GM19455 (cell line): ENCODE data around the gene SLC47A1.
"Not testable (repeated sequence)": the region's sequence is repeated elsewhere in the genome, so short reads cannot be mapped to it uniquely, and the experiment has no call there.

ENCODE experiments used
- ATAC-seq: cut with Tn5 transposase; IDR thresholded peaks from one replicate; pipeline ENCODE4 v1.9.1; 2021; ENCODE audit not compliant: unreplicated experiment

The SLC47A1 gene

GRCh38 chr17:19519388-19520291, 14.0 kb upstream of the SLC47A1 start:
- not testable (repeated sequence) for ATAC-seq

- ATAC-seq: no peak
Measured at GRCh38 chr17:19520641-19521040, 13.0 kb upstream of the SLC47A1 start.

DNA sequence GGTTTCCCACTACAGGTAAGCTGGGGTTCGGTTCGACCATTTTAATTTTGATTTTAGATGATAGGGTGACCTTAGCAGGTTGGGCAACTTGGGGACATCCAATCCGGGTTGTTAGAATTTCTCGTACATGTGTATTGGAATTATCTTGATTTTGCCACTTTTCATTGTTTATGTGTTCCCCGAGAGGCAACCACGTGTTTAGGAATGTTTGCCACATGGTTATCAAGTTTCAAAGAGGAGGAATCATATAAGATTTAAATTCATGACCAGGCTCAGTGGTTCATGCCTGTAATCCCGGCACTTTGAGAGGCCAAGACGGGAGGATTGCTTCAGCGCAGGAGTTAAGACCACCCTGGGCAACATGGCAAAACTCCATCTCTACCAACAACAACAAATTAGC, 10.0 kb upstream of the SLC47A1 start:
- ATAC-seq: no peak

GRCh38 chr17:19526950-19527349, 6.7 kb upstream of the SLC47A1 start:
- not testable (repeated sequence) for ATAC-seq

DNA sequence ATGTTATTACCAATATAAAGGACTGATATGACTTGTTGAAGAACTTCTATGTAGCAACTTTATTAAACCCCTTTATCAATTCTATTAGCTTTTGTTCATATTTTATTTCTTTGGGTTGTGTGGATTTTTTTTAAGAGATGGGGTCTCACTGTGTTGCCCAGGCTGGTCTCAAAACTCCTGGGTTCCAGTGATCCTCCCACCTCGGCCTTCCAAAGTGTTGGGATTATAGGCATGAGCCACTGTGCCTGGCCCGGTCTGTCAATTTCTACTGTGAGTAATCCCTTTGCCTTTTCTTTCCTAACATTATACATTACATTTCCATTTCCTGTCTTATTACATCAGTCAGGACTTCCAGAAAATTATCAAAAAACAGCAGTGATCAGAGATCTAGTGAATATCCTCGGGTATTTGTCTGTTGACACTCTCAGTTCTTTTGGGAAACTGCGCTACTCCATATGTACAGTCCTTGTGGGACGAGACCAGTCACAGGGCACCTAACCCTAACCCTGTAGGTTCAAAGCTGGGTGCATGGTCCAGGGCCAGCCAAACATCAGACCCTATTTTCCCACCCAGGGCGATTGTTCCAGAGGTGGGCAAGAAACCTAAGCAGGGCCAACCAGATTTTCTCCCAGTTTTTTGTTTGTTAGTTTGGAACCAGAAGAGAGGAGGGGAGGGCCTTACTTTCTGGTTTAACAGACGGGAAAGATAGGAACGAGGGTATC, 1.7 kb upstream of the SLC47A1 start:
- no peak for ATAC-seq

DNA sequence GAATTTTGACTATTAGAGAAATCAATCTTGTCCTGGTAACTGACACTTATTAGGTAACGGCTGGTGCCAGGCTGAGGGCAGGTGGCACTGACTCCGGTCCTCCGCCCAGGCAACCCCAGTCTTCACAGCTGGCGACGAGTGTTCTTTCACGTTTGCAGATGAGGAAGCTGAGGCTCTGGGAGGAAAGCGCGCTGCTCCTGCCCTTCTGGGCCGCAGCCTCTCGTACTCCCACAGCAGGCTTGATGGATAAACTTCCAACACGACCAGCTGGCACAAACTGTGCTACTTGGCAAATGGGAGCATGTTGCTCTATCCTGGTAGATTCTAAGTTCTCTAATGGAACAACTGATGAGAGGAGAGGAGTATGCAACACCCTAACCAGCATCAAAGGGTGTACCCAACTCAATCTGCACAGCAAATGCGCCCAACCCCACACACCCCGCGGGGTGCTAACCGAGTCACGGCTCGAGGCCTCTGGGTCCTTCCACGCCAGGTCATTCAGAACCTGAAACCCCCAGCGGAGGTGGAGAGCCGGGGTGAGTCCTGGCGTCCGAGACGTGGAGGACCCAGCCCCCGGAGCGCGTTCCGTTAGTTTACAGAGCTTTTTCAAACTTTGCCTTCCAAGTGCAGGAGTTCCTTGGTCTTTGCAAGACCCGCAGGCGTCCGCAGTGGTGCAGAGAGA, 477 bp upstream of the SLC47A1 start:
- ATAC-seq: no peak

DNA sequence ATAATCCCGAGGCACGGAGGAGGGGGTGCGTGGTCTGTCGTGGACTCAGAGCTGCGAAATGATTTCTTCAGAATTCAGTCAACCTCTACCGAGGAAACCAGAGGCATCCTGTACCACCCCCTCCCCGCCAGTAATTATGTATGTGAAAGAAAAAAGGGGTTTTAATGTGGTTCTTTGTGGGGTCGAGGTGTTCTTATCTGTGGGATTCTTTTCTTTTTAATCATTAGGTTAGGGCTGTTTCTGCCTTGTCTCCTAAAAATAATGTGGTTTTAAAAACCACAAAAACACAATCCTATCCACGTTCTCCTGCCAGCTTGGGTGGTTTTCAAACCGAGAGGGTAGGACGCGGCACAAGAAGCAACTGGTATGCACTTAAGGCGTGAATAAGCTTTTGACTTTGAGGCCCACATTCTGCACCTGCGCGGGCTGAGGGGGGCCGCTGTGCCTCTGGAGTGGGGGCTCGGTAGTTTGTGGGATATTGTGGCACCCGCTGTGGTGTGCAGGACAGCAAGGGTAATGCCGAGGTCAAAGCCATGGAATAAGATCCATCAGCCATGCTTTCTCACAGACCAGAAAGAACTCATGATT, 1.0 kb downstream of the SLC47A1 start:
- ATAC-seq: no peak

- no peak for ATAC-seq
Measured at GRCh38 chr17:19537111-19537510, 3.5 kb downstream of the SLC47A1 start.

DNA sequence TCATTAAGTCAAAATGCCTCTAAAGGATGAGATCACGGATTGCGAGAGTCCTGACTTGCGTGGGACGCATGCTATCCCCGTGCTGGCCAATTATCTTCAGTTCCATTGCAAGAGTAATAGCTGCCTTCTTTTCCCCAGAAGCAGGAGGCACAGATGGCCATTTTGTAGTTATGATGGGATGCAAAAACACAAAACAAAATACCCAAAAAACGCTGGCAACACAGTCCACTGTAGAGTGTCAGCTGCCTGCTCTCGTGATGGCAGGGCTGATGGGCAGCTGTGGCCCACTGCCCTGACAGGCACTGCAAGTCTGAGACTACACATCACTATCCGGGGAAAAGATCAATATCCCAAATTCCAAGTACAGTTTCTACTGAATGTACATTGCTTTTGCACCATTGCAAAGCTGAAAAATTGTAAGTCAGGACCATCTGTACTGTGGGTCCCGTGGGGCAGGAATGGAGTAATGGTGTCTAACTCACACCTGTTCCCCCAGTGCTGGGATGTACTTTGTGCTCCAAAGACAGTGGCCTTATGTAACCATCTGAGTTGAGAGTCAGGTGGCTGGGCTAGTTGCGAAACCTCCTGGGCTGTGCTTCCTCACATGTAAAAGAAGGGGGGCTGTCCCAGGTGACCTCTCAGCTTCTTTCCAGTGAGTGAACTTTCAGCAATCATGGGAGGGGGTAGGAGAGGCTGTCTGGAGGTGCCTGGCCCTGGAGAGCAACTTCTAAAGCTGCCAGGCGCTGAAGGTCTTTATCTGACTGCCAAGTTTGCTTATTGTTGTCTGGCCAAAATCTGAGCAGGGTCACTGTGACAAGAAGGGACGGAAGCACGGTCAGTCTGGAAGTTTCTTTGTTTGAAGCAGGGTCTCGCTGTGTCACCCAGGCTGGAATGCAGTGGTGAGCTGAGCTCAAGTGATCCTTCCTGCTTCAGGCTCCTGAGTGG, 4.7 kb downstream of the SLC47A1 start:
- ATAC-seq: no peak

GRCh38 chr17:19539040-19539399, 5.4 kb downstream of the SLC47A1 start:
- ATAC-seq: no peak

GRCh38 chr17:19539841-19540311, 6.2 kb downstream of the SLC47A1 start:
- ATAC-seq: no peak

- ATAC-seq: no peak
Measured at GRCh38 chr17:19540706-19541370, 7.2 kb downstream of the SLC47A1 start.

GRCh38 chr17:19541445-19541844, 7.8 kb downstream of the SLC47A1 start:
- no peak for ATAC-seq

DNA sequence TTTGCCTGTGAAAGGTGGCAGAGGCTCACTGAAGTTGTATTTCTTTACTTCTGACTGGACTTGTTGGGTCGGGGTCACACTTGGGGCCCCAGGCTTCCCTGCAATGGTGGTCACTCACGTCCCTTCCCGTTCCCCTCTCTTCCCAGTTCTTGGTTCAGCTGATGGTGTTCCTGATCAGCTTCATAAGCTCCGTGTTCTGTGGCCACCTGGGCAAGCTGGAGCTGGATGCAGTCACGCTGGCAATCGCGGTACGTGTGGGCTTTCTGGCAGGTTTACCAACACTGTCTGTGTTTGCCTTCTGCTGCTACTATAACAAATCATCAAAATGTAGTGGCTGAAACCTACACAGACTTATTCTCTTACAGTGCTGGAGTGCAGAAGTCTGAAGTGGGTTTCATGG, 8.6 kb downstream of the SLC47A1 start:
- no peak for ATAC-seq

- no peak for ATAC-seq
Measured at GRCh38 chr17:19544366-19544765, 10.7 kb downstream of the SLC47A1 start.

- ATAC-seq: no peak
Measured at GRCh38 chr17:19546289-19547065, 12.8 kb downstream of the SLC47A1 start.

DNA sequence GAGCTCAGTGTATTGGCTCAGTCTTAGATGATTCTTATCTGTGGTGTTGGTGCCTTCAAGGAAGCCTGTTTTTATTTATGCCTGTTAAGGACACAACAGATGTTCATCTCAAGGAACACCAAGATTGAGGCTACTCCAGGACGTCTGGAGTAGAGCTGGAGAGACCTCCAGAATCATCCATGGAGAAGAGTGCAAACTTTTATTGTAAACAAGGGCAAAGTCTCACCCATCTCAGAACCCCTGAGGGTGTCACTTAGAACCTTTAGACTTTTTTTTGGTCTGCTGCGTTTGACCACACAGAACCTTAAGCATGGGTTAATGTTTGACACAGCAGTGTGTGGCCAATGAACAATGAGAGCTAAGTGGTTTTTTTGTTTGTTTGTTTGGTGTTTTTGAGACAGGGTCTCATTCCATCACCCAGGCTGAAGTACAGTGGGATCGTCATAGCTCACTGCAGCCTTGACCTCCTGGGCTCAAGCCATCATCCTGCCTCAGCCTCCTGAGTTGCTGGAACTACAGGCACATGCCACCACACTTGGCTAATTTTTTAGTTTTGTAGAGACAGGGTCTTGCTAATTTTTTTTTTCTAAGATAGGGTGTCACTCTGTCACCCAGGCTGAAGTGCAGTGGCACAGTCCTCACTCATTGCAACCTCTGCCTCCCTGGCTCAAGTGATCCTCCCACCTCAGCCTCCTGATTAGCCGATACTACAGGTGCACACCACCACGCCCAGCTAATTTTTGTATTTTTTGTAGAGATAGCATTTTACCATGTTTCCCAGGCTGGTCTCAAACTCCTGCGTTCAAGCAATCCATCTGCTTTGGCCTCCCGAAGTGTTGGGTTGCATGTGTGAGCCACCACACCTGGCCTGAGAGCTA, 16.3 kb downstream of the SLC47A1 start:
- ATAC-seq: no peak

DNA sequence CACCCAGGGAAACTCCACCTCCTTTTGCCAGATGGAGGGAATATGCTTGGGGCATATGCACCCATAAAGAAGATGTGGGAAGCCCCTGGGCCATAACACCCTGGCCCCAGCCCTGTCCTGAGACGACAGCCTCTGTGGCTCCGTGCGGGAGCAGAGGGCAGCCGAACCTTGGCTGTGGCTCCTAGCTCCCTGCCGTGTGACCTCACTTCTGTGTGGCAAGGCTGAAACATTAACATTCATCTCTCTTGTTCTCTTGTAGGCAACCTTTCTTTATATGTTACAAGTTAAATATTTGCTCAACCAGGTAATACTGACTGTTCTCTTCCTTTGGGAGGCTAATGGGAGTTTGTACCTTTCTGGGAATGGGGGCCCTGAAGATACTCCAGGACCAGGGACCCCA, 17.5 kb downstream of the SLC47A1 start:
- ATAC-seq: no peak
